ENCODE results near the gene GABARAP. TPM values are rescaled to one million over a fixed set of nuclear protein-coding genes. Genes with fewer than 3 reads are reported as not detected.

The GABARAP gene
- total RNA-seq = 449 TPM
- long read RNA-seq, transcript GABARAP-201 (4 exons, 1,634 nt) = major isoform, 196 of 203 reads
- long read RNA-seq, partial matches to known transcripts = 0 of 203 reads
- long read RNA-seq, other reads (novel, unspliced or antisense) = 4 of 203 reads

DNA sequence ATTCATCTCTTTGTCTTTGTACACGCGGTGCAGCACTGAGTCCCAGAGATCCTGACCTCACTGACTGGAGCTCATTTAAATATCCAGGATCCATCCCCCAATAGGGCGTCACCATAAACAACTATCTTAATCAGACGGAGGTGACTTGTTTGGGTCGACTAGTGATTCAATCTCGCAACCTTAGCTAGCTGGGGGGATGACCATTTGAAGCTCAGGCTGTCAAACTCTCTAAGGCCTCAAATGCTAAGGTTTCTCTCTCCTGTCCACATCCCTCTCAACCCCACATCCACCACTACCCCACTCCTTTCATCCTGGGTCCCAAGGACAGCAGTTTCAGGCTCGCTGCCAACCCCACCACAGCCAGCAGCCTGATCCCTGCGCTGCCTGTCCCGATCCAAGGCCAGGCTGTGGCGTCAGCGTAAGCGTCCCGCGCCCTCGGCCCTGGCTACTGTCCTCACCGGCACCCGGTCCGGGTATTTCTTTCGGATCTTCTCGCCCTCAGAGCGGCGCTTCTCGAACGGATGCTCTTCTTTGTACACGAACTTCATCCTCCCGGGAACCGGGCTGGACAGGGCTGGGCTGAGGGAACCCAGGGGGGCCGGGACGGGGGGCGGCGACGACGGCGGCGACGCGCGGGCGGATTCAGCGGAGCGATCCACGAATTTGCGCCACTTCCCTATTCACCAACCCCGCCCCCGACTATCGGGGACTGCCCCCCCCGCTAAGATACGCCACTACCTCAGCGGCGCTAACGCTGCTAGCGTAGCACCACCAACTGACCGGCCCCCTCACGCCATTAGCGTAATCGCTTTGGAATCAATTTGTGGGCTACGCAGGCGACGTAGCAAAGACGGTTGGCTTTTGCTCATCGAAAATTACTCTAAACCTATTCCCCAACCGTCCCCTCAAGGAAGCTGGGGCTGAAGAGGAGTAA is at the start of gene GABARAP:
Gene GABARAP, minus strand, starts transcription at position 667 of the 934 bp plus-strand sequence. Its CDS starts 119 bp downstream, at position 548.
- intact Hi-C loops (cut with DNase I) = no loop called here
- peak; percentile 98 for DNase-seq (ENCODE audit: low spot score)

DNA sequence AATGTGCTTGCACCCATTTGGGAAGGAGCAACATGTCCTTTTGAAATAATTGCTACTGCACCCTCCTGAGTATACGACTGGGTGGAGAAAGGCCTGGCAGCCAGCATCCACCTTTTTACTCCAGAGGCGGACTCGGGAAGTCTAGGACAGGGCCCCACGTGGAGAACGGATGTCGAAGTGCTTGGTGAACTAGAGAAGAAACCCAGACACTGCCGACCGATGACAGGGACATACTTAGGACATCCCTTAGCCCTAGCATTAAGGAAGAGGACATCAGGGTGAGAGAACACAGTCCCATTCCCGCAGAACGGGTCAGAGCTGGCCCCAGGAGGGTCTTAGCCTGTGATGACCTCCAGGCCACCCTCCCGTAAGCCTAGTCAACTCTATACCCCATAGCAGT is 48.4 kb upstream of the GABARAP start:
- intact Hi-C loops (cut with DNase I) = no loop called here
- DNase-seq (ENCODE audit: low spot score) = no peak

GRCh38 chr17:7290166-7290565 is 47.9 kb upstream of the GABARAP start:
- intact Hi-C loops (cut with DNase I) = no loop called here
- no peak for DNase-seq (ENCODE audit: low spot score)

DNA sequence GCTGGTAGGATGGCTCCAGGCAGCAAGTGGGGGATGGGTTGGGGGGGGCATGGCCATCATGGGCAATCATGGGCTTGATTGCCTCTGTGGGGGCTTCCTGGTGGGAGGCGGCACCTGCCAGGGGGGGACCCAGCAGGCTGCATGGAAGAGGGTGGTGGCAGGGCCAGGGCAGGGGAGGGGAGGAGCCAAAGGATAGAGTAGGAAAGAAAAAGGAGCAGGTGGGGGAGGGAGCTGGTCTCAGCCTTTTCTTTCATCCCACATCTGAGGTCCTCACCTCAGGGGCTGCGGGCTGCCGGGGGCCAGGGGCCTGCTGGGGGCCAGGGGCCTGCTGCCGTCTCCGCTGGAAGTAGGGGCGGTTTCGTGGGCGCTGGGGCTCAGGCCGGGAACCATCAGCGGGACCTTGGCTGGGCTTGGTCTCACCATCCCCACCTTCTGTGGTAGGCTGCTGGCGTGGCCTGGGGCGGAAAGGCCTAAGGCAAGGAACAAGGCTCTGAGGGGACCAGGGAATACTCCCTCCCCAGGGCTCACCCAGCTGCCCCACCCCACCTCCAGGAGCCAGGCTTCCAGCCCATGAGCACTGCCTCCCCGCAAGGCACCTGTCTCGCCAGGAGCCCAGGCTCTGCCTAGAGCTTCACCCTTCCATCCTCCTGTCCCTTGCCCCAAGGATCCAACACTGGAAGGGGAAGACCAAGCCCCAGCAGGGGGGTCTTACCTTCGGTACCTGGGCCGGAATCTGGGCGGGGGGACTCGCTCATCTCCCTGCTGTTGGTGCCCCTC is 47.2 kb upstream of the GABARAP start:
- no peak for DNase-seq (ENCODE audit: low spot score)
- intact Hi-C loops (cut with DNase I) = no loop called here

DNA sequence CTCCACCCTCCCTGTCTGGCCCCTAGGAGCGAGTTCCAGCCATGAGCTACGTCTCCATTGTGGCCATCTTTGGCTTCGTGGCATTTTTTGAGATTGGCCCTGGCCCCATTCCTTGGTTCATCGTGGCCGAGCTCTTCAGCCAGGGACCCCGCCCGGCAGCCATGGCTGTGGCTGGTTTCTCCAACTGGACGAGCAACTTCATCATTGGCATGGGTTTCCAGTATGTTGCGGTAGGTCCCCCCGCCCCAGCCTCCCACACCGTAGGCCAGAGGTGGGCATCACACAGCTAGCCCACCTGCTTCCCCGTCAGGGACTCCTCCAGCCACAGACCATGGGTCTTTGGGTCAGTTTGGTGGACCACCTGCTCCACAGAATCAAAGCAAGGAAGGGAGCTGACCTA is 43.4 kb upstream of the GABARAP start:
- intact Hi-C loops (cut with DNase I) = no loop called here
- peak; percentile 63 for DNase-seq (ENCODE audit: low spot score)

DNA sequence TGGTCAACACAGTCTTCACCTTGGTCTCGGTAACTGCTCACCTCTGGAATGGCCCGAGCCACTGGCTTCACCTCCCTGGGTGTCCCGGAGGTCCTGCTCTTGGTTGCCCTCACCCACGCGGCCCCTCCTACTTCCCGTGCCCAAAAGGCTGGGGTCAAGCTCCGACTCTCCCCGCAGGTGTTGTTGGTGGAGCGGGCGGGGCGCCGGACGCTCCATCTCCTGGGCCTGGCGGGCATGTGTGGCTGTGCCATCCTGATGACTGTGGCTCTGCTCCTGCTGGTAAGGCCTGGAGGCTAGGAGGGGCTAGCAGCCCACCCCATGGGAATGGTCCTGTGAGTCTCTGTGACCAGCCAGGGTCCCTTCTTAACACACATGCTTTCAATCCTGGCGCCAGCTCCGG is 42.7 kb upstream of the GABARAP start:
- intact Hi-C loops (cut with DNase I) = no loop called here
- no peak for DNase-seq (ENCODE audit: low spot score)

GRCh38 chr17:7283471-7284216 is 41.4 kb upstream of the GABARAP start:
- intact Hi-C loops (cut with DNase I) = no loop called here
- no peak for DNase-seq (ENCODE audit: low spot score)

GRCh38 chr17:7282752-7283321 is 40.6 kb upstream of the GABARAP start:
- intact Hi-C loops (cut with DNase I) = no loop called here
- no peak for DNase-seq (ENCODE audit: low spot score)

- intact Hi-C loops (cut with DNase I) = loop anchor here (1.0 to 2.0 kb wide), 2 partner anchors 30 to 71 kb away; partner anchors contain the start of genes ELP5 and KCTD11
- DNase-seq (ENCODE audit: low spot score) = peak; percentile 84
Observed at GRCh38 chr17:7281953-7282751, 39.9 kb upstream of the GABARAP start.

DNA sequence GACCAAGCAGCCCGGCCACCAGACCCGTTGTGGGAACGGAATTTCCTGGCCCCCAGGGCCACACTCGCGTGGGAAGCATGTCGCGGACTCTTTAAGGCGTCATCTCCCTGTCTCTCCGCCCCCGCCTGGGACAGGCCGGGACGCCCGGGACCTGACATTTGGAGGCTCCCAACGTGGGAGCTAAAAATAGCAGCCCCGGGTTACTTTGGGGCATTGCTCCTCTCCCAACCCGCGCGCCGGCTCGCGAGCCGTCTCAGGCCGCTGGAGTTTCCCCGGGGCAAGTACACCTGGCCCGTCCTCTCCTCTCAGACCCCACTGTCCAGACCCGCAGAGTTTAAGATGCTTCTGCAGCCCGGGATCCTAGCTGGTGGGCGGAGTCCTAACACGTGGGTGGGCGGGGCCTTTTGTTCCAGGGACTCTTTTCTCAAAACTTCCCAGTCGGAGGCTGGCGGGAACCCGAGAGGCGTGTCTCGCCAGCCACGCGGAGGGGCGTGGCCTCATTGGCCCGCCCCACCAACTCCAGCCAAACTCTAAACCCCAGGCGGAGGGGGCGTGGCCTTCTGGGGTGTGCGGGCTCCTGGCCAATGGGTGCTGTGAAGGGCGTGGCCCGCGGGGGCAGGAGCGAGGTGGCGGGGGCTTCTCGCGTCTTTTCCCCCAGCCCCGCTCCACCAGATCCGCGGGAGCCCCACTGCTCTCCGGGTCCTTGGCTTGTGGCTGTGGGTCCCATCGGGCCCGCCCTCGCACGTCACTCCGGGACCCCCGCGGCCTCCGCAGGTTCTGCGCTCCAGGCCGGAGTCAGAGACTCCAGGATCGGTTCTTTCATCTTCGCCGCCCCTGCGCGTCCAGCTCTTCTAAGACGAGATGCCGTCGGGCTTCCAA is 39.1 kb upstream of the GABARAP start, which contains the start of gene SLC2A4:
Gene SLC2A4, plus strand, starts transcription at position 645 of the 879 bp plus-strand sequence. Its CDS starts 217 bp downstream, at position 862.
- peak; percentile 95 for DNase-seq (ENCODE audit: low spot score)
- intact Hi-C loops (cut with DNase I) = loop anchor here (1.0 to 2.0 kb wide), 2 partner anchors 29 to 71 kb away; partner anchors contain the start of genes ELP5 and KCTD11

GRCh38 chr17:7280519-7281073 is 38.3 kb upstream of the GABARAP start:
- peak; percentile 89 for DNase-seq (ENCODE audit: low spot score)
- intact Hi-C loops (cut with DNase I) = loop anchor here (1.0 to 2.0 kb wide), 3 partner anchors 16 to 72 kb away; partner anchors contain the start of genes ELP5 and KCTD11

DNA sequence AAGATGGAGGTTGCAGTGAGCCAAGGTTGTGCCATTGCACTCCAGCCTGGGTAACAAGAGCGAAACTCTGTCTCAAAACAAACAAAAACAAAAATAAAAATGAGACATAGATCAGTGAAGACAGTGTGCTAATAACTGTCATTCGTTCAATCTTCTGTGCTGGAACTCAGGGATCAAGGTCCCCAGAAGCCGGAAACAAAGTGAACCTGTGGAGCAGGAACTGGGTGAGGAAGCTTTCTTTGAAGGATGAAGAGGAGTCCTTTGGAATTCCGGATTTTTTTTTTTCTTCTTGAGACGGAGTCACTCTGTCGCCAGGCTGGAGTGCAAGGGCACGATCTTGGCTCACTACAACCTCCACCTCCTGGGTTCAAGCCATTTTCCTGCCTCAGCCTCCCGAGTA is 37.2 kb upstream of the GABARAP start:
- intact Hi-C loops (cut with DNase I) = no loop called here
- no peak for DNase-seq (ENCODE audit: low spot score)

- intact Hi-C loops (cut with DNase I) = no loop called here
- DNase-seq (ENCODE audit: low spot score) = no peak
Observed at GRCh38 chr17:7266784-7267183, 24.5 kb upstream of the GABARAP start.

DNA sequence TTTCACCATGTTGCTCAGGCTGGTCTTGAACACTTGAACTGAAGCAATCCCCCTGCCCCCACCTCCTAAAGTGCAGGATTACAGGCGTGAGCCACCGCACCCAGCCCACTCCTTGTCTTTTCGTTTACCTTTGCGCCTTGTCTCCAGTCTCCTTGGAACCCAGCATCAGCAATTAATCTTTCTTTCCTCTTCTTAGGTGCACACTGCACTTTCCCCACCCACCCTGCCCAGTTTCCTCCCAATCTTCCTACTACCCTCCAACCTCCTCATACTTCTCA is 21.5 kb upstream of the GABARAP start:
- no peak for DNase-seq (ENCODE audit: low spot score)

GRCh38 chr17:7262935-7263800 is 20.9 kb upstream of the GABARAP start:
- intact Hi-C loops (cut with DNase I) = no loop called here

More for the DNA sequence above, 21.5 kb upstream of the GABARAP start:
- intact Hi-C loops (cut with DNase I) = no loop called here

More at GRCh38 chr17:7262935-7263800, 20.9 kb upstream of the GABARAP start:
- no peak for DNase-seq (ENCODE audit: low spot score)

All from cardiac septum (tissue), 1 donor.